MM.1S (cell line): ENCODE measurements around the gene RND1.

Experiments
- DNase-seq: peaks from one replicate; pipeline ENCODE4 v3.0.0-alpha.2; 2015
- H2AFZ ChIP-seq: fragments of 300-600 bp; sonication (generic); 2 replicates; pipeline ENCODE4 v1.6.0; 2016; ENCODE audit warnings: antibody characterized with exemption, low read length
- H3F3A ChIP-seq: fragments of 300-600 bp; sonication (generic); 2 replicates; pipeline ENCODE4 v1.6.1; 2016; ENCODE audit warnings: mild to moderate bottlenecking, antibody characterized with exemption, low read length, moderate library complexity, mixed read lengths; ENCODE audit not compliant: insufficient read depth
- H3K27ac ChIP-seq: fragments of 300-600 bp; sonication (generic); 2 replicates; pipeline ENCODE4 v1.5.1; 2016; ENCODE audit warnings: mild to moderate bottlenecking, low read length
- H3K27me3 ChIP-seq: fragments of 300-600 bp; sonication (generic); replicated peaks from 2 replicates; pipeline ENCODE4 v1.6.0; 2016; ENCODE audit warnings: low read length; ENCODE audit not compliant: insufficient read depth
- H3K36me3 ChIP-seq: fragments of 300-600 bp; sonication (generic); replicated peaks from 2 replicates; pipeline ENCODE4 v1.6.1; 2016; ENCODE audit warnings: mild to moderate bottlenecking, low read length, mixed read lengths; ENCODE audit not compliant: insufficient read depth
- H3K4me1 ChIP-seq: fragments of 300-600 bp; sonication (generic); 2 replicates; pipeline ENCODE4 v1.6.1; 2016; ENCODE audit warnings: low read length, mixed read lengths
- H3K4me2 ChIP-seq: fragments of 300-600 bp; sonication (generic); 2 replicates; pipeline ENCODE4 v1.6.0; 2016; ENCODE audit warnings: low read depth, low read length
- H3K4me3 ChIP-seq: fragments of 300-600 bp; sonication (generic); 2 replicates; pipeline ENCODE4 v1.5.1; 2016; ENCODE audit warnings: low read length, mixed read lengths
- H3K79me2 ChIP-seq: fragments of 300-600 bp; sonication (generic); 2 replicates; pipeline ENCODE4 v1.6.1; 2016; ENCODE audit warnings: mixed run types, low read length, mixed read lengths
- H3K9ac ChIP-seq: fragments of 300-600 bp; sonication (generic); 2 replicates; pipeline ENCODE4 v1.6.1; 2016; ENCODE audit warnings: low read length, mixed read lengths
- H3K9me2 ChIP-seq: fragments of 300-600 bp; sonication (generic); replicated peaks from 2 replicates; pipeline ENCODE4 v1.6.1; 2016; ENCODE audit warnings: mild to moderate bottlenecking, low read length, mixed read lengths; ENCODE audit not compliant: insufficient read depth
- H3K9me3 ChIP-seq: fragments of 300-600 bp; sonication (generic); replicated peaks from 2 replicates; pipeline ENCODE4 v1.6.1; 2016; ENCODE audit warnings: mild to moderate bottlenecking, low read length, mixed read lengths; ENCODE audit not compliant: insufficient read depth
- H4K20me1 ChIP-seq: fragments of 300-600 bp; sonication (generic); 2 replicates; pipeline ENCODE4 v1.6.1; 2016; ENCODE audit warnings: mild to moderate bottlenecking, low read length, moderate library complexity, mixed read lengths; ENCODE audit not compliant: insufficient read depth
- CTCF ChIP-seq: fragments of 300-600 bp; sonication (generic); IDR thresholded peaks from 2 replicates; pipeline ENCODE4 v1.5.1; 2016; ENCODE audit warnings: antibody characterized with exemption, low read length, mixed read lengths
- EZH2 ChIP-seq: fragments of 300-600 bp; sonication (generic); optimal IDR thresholded peaks from 2 replicates; pipeline ENCODE3; 2017; ENCODE audit warnings: low read depth, mild to moderate bottlenecking, antibody characterized with exemption, low read length, mixed read lengths
- EZH2phosphoT487 ChIP-seq: fragments of 300-600 bp; sonication (generic); IDR thresholded peaks from 2 replicates; pipeline ENCODE4 v1.6.1; 2018; ENCODE audit warnings: antibody characterized with exemption, low read length

Gene RND1

DNA sequence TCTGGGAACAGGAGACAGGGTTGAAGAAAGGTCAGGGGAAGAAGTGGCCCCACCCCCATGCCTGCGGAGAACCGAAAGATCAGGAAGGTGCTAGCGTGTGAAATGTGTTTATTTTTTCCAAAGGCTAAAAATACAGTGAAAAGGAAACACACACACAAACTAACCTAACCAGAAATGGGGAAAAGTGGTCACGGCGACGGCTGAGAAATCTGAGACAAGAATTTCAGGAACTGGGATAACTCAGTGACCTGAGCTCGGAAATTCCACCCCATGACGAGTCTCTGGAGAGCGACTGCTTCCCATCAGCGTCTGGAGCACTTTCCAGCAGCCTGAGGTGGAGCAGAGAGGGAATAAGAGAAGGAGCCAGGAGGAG lies 16.6 kb upstream of the RND1 start:
- no peak for DNase-seq
- Histone ChIP-seq H3K4me3 (no peak overlapping the region), H3K9me3 (no peaks in the 10 kb centered on the region), H4K20me1 (no peaks in the 10 kb centered on the region), H2AFZ (no peak overlapping the region), H3K9ac (no peak overlapping the region), H3K9me2 (no peaks in the 10 kb centered on the region), H3K27me3 (peaks cover 8% of the 10 kb centered on the region; the same call in 1 of the 2 replicates), H3K4me1 (no peaks in the 10 kb centered on the region), H3K79me2 (no peaks in the 10 kb centered on the region), H3F3A (no peaks in the 10 kb centered on the region), H3K36me3 (no peaks in the 10 kb centered on the region), H3K4me2 (no peak overlapping the region), H3K27ac (no peak overlapping the region)
- TF ChIP-seq EZH2 (no peak), EZH2phosphoT487 (no peak), CTCF (no peak)

- TF ChIP-seq CTCF (no peak), EZH2 (no peak), EZH2phosphoT487 (no peak)
- H4K20me1 ChIP-seq = no peaks in the 10 kb centered on the region
- H3K4me3 ChIP-seq = no peak overlapping the region
Observed at GRCh38 chr12:48881686-48882314, 16.1 kb upstream of the RND1 start.

GRCh38 chr12:48880647-48881046 lies 15.0 kb upstream of the RND1 start:
- H3K9me3 ChIP-seq = no peaks in the 10 kb centered on the region
- H3K4me2 ChIP-seq = no peak overlapping the region
- H3K36me3 ChIP-seq = no peaks in the 10 kb centered on the region
- no peak overlapping the region for H2AFZ ChIP-seq
- peaks cover 8% of the 10 kb centered on the region; the same call in 1 of the 2 replicates for H3K27me3 ChIP-seq
- H3K4me1 ChIP-seq = no peaks in the 10 kb centered on the region
- H3K9ac ChIP-seq = no peak overlapping the region
- no peak overlapping the region for H3K4me3 ChIP-seq
- H4K20me1 ChIP-seq = no peaks in the 10 kb centered on the region
- no peaks in the 10 kb centered on the region for H3K9me2 ChIP-seq
- H3F3A ChIP-seq = no peaks in the 10 kb centered on the region
- H3K27ac ChIP-seq = no peak overlapping the region
- H3K79me2 ChIP-seq = no peaks in the 10 kb centered on the region
- DNase-seq = no peak
- TF ChIP-seq EZH2 = no peak
- no peak for TF ChIP-seq EZH2phosphoT487
- TF ChIP-seq CTCF = no peak

More at GRCh38 chr12:48881686-48882314, 16.1 kb upstream of the RND1 start:
- no peaks in the 10 kb centered on the region for H3K9me2 ChIP-seq
- no peaks in the 10 kb centered on the region for H3K9me3 ChIP-seq
- H3K27me3 ChIP-seq = peaks cover 8% of the 10 kb centered on the region; the same call in 1 of the 2 replicates
- no peak for DNase-seq
- no peaks in the 10 kb centered on the region for H3K36me3 ChIP-seq
- no peak overlapping the region for H3K27ac ChIP-seq
- H3F3A ChIP-seq = no peaks in the 10 kb centered on the region
- no peak overlapping the region for H2AFZ ChIP-seq
- H3K4me1 ChIP-seq = no peaks in the 10 kb centered on the region
- H3K79me2 ChIP-seq = no peaks in the 10 kb centered on the region
- no peak overlapping the region for H3K9ac ChIP-seq
- H3K4me2 ChIP-seq = no peak overlapping the region
